ENCODE results near the gene PRTFDC1.

DNA sequence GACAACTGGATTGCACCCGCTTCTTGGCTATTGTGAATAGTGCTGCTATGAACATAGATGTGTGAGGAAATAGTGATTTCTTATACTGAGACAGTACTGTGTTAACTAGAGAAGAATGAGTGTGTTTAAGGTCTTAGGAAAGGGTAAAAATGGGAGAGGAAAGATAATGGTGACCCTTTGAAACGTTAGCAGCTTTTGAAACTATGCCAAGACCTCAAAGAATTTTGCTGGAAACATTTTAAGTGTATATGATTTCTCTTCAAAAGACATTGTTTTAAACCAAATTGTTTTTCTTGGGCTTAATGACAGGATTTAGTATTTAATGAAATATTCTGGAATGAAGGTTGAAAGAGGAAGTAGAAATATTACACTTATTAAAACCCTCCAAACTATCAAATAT is 127.9 kb downstream of the PRTFDC1 start:
- TF ChIP-seq, protein P1, sequence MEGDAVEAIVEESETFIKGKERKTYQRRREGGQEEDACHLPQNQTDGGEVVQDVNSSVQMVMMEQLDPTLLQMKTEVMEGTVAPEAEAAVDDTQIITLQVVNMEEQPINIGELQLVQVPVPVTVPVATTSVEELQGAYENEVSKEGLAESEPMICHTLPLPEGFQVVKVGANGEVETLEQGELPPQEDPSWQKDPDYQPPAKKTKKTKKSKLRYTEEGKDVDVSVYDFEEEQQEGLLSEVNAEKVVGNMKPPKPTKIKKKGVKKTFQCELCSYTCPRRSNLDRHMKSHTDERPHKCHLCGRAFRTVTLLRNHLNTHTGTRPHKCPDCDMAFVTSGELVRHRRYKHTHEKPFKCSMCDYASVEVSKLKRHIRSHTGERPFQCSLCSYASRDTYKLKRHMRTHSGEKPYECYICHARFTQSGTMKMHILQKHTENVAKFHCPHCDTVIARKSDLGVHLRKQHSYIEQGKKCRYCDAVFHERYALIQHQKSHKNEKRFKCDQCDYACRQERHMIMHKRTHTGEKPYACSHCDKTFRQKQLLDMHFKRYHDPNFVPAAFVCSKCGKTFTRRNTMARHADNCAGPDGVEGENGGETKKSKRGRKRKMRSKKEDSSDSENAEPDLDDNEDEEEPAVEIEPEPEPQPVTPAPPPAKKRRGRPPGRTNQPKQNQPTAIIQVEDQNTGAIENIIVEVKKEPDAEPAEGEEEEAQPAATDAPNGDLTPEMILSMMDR (IDR thresholded peaks at IDR 0.05; ENCODE audit: low read length) = no peak
- TF ChIP-seq EZH2 (optimal IDR thresholded peaks at IDR 0.05; ENCODE audit: low read depth, low read length) (no peak), EZH2phosphoT487 (IDR thresholded peaks at IDR 0.05; ENCODE audit: low read length) (no peak)
